Measurements from ENCODE around the gene SLC6A8. TPM values are rescaled to one million over a fixed set of nuclear protein-coding genes. Genes with fewer than 3 reads are reported as not detected.

Gene SLC6A8
- total RNA-seq, 1 experiment from 2014 or later: 49.8 TPM

GRCh38 chrX:153733651-153734240 is 46.0 kb downstream of the SLC6A8 start:
- Histone ChIP-seq H3K4me3 (ENCODE audit: low read depth, low read length, poor library complexity, severe bottlenecking) (no peak overlapping the region), H3K27me3 (replicated peaks; ENCODE audit: insufficient read depth, low read depth, low read length, poor library complexity) (no peaks in the 10 kb centered on the region), H3K4me1 (ENCODE audit: insufficient read depth, low read length, poor library complexity, severe bottlenecking) (no peaks in the 10 kb centered on the region), H3K9me3 (ENCODE audit: low read depth, low read length, poor library complexity, severe bottlenecking) (no peaks in the 10 kb centered on the region), H3K36me3 (ENCODE audit: insufficient read depth, low read length, poor library complexity, severe bottlenecking) (no peaks in the 10 kb centered on the region), H3K27ac (ENCODE audit: low read depth, low read length, poor library complexity, severe bottlenecking) (no peak overlapping the region)
- ChIA-PET POLR2A (ENCODE audit: low non-redundant PET) (no interaction called here), CTCF (no interaction called here)
- TF ChIP-seq CTCF (conservative IDR thresholded peaks at IDR 0.05; ENCODE audit: low read depth, low read length) (no peak), EZH2 (IDR thresholded peaks at IDR 0.05; ENCODE audit: borderline replicate concordance, low read depth, low read length, poor library complexity, severe bottlenecking) (no peak)
- BruUV-seq (replicated peaks): no TSS peak
- DNase-seq (ENCODE audit: low spot score): no peak
- intact Hi-C loops (cut with micrococcal nuclease; ENCODE audit: unreplicated experiment): no loop called here

GRCh38 chrX:153734871-153735270 is 47.1 kb downstream of the SLC6A8 start:
- CTCF ChIA-PET: interaction anchor here (0.6 kb wide), 1 partner anchor 19 kb away, joined by 4 read pairs; no protein-coding TSS in a partner anchor
- POLR2A ChIA-PET (ENCODE audit: low non-redundant PET): no interaction called here
- BruUV-seq (replicated peaks): no TSS peak

GRCh38 chrX:153735274-153735673 is 47.5 kb downstream of the SLC6A8 start:
- H3K4me1 ChIP-seq (ENCODE audit: insufficient read depth, low read length, poor library complexity, severe bottlenecking): no peaks in the 10 kb centered on the region
- TF ChIP-seq EZH2 (IDR thresholded peaks at IDR 0.05; ENCODE audit: borderline replicate concordance, low read depth, low read length, poor library complexity, severe bottlenecking): no peak
- TF ChIP-seq CTCF (conservative IDR thresholded peaks at IDR 0.05; ENCODE audit: low read depth, low read length): no peak
- H3K27ac ChIP-seq (ENCODE audit: low read depth, low read length, poor library complexity, severe bottlenecking): no peak overlapping the region
- CTCF ChIA-PET: interaction anchor here (0.6 kb wide), 1 partner anchor 18 kb away, joined by 4 read pairs; no protein-coding TSS in a partner anchor
- H3K9me3 ChIP-seq (ENCODE audit: low read depth, low read length, poor library complexity, severe bottlenecking): no peaks in the 10 kb centered on the region
- intact Hi-C loops (cut with micrococcal nuclease; ENCODE audit: unreplicated experiment): no loop called here
- H3K36me3 ChIP-seq (ENCODE audit: insufficient read depth, low read length, poor library complexity, severe bottlenecking): no peaks in the 10 kb centered on the region
- no peak overlapping the region for H3K4me3 ChIP-seq (ENCODE audit: low read depth, low read length, poor library complexity, severe bottlenecking)
- no peaks in the 10 kb centered on the region for H3K27me3 ChIP-seq (replicated peaks; ENCODE audit: insufficient read depth, low read depth, low read length, poor library complexity)
- DNase-seq (ENCODE audit: low spot score): no peak
- POLR2A ChIA-PET (ENCODE audit: low non-redundant PET): no interaction called here
- BruUV-seq (replicated peaks): no TSS peak

More at GRCh38 chrX:153734871-153735270, 47.1 kb downstream of the SLC6A8 start:
- H3K27me3 ChIP-seq (replicated peaks; ENCODE audit: insufficient read depth, low read depth, low read length, poor library complexity): no peaks in the 10 kb centered on the region
- TF ChIP-seq EZH2 (IDR thresholded peaks at IDR 0.05; ENCODE audit: borderline replicate concordance, low read depth, low read length, poor library complexity, severe bottlenecking) (no peak), CTCF (conservative IDR thresholded peaks at IDR 0.05; ENCODE audit: low read depth, low read length) (no peak)
- no peaks in the 10 kb centered on the region for H3K9me3 ChIP-seq (ENCODE audit: low read depth, low read length, poor library complexity, severe bottlenecking)
- intact Hi-C loops (cut with micrococcal nuclease; ENCODE audit: unreplicated experiment): no loop called here
- no peak overlapping the region for H3K27ac ChIP-seq (ENCODE audit: low read depth, low read length, poor library complexity, severe bottlenecking)
- H3K4me1 ChIP-seq (ENCODE audit: insufficient read depth, low read length, poor library complexity, severe bottlenecking): no peaks in the 10 kb centered on the region
- no peaks in the 10 kb centered on the region for H3K36me3 ChIP-seq (ENCODE audit: insufficient read depth, low read length, poor library complexity, severe bottlenecking)
- DNase-seq (ENCODE audit: low spot score): no peak
- no peak overlapping the region for H3K4me3 ChIP-seq (ENCODE audit: low read depth, low read length, poor library complexity, severe bottlenecking)

Data from A673 (cell line).